A673 (cell line): ENCODE data around the gene KCNAB2. TPM values are rescaled to one million over a fixed set of nuclear protein-coding genes. Genes with fewer than 3 reads are reported as not detected.

ENCODE experiments used
- BruUV-seq: library from RNA; stranded (reverse); fragments of 400-500 nt; replicated peaks from 2 replicates; lab custom pipeline; 2021; lab: Mats Ljungman, UMichigan
- CTCF ChIA-PET: fragments of 300-600 bp; sonication (Branson Sonifier 250); formaldehyde crosslinking; loops from one replicate; lab custom pipeline; 2022; ENCODE audit warnings: antibody characterized with exemption; lab: Charles Lee
- POLR2A ChIA-PET: fragments of 300-600 bp; sonication (Branson Sonifier 250); formaldehyde crosslinking; loops from one replicate; lab custom pipeline; 2022; ENCODE audit warnings: antibody characterized with exemption; ENCODE audit not compliant: low non-redundant PET; lab: Charles Lee
- DNase-seq: peaks from one replicate; pipeline ENCODE4 v3.0.0-alpha.2; 2015; ENCODE audit warnings: low spot score
- H3K27ac ChIP-seq: fragments of 200-600 bp; sonication (generic); 2 replicates; pipeline ENCODE4 v1.5.1; 2016; ENCODE audit warnings: mixed run types, low read depth, mild to moderate bottlenecking, mixed read lengths, antibody characterized with exemption, low read length; ENCODE audit not compliant: poor library complexity, severe bottlenecking
- H3K27me3 ChIP-seq: fragments of 200-600 bp; sonication (generic); replicated peaks from 2 replicates; pipeline ENCODE4 v1.6.1; 2017; ENCODE audit warnings: mixed run types, low read depth, mild to moderate bottlenecking, mixed read lengths, antibody characterized with exemption, low read length; ENCODE audit not compliant: insufficient read depth, poor library complexity
- H3K36me3 ChIP-seq: fragments of 200-600 bp; sonication (generic); 2 replicates; pipeline ENCODE4 v1.6.1; 2016; ENCODE audit warnings: mixed run types, mild to moderate bottlenecking, mixed read lengths, antibody characterized with exemption, low read length; ENCODE audit not compliant: insufficient read depth, poor library complexity, severe bottlenecking
- H3K4me1 ChIP-seq: fragments of 200-600 bp; sonication (generic); 2 replicates; pipeline ENCODE4 v1.6.1; 2017; ENCODE audit warnings: mixed run types, mild to moderate bottlenecking, mixed read lengths, antibody characterized with exemption, low read length; ENCODE audit not compliant: insufficient read depth, poor library complexity, severe bottlenecking
- H3K4me3 ChIP-seq: fragments of 200-600 bp; sonication (generic); 2 replicates; pipeline ENCODE4 v1.5.1; 2016; ENCODE audit warnings: low read depth, mixed run types, mild to moderate bottlenecking, mixed read lengths, low read length; ENCODE audit not compliant: poor library complexity, severe bottlenecking
- H3K9me3 ChIP-seq: fragments of 200-600 bp; sonication (generic); 2 replicates; pipeline ENCODE4 v1.6.1; 2016; ENCODE audit warnings: mixed run types, low read depth, mild to moderate bottlenecking, mixed read lengths, antibody characterized with exemption, low read length; ENCODE audit not compliant: poor library complexity, severe bottlenecking
- CTCF ChIP-seq: fragments of 300-800, 200-600 bp; sonication (generic); conservative IDR thresholded peaks from 2 replicates; pipeline ENCODE4 v1.5.1; 2017; ENCODE audit warnings: low read depth, mild to moderate bottlenecking, antibody characterized with exemption, low read length, moderate library complexity, mixed read lengths
- EZH2 ChIP-seq: fragments of 200-600 bp; sonication (generic); IDR thresholded peaks from 2 replicates; pipeline ENCODE4 v1.6.1; 2017; ENCODE audit warnings: borderline replicate concordance, low read depth, mild to moderate bottlenecking, mixed read lengths, antibody characterized with exemption, low read length; ENCODE audit not compliant: poor library complexity, severe bottlenecking
- intact Hi-C: fragments of 100-400 bp; cut with micrococcal nuclease; formaldehyde crosslinking; loops from one replicate; pipeline ENCODE4 v1.10.0; 2022; ENCODE audit not compliant: unreplicated experiment
- total RNA-seq: library from RNA; stranded (reverse); gene quantifications from 2 replicates; pipeline ENCODE4 v1.2.3, GENCODE V29; 2021

Gene KCNAB2
- total RNA-seq, 1 experiment from 2014 or later = 6.4 TPM

GRCh38 chr1:6024376-6024775 is 21.3 kb upstream of the KCNAB2 start:
- H3K36me3 ChIP-seq = no peaks in the 10 kb centered on the region
- no peak overlapping the region for H3K27ac ChIP-seq
- no peaks in the 10 kb centered on the region for H3K9me3 ChIP-seq
- no peaks in the 10 kb centered on the region for H3K27me3 ChIP-seq
- DNase-seq = no peak
- H3K4me3 ChIP-seq = no peak overlapping the region
- no TSS peak for BruUV-seq
- TF ChIP-seq CTCF (no peak), EZH2 (no peak)
- intact Hi-C loops = no loop called here
- H3K4me1 ChIP-seq = peaks cover 13% of the 10 kb centered on the region
- ChIA-PET POLR2A (no interaction called here), CTCF (no interaction called here)

- no peak overlapping the region for H3K27ac ChIP-seq
- TF ChIP-seq EZH2 = no peak
- no peak for TF ChIP-seq CTCF
- no peaks in the 10 kb centered on the region for H3K9me3 ChIP-seq
- no peaks in the 10 kb centered on the region for H3K36me3 ChIP-seq
- peaks cover 13% of the 10 kb centered on the region for H3K4me1 ChIP-seq
- H3K27me3 ChIP-seq = no peaks in the 10 kb centered on the region
- intact Hi-C loops = no loop called here
- ChIA-PET POLR2A (no interaction called here), CTCF (interaction anchor here (0.8 kb wide), 1 partner anchor 28 kb away, joined by 3 read pairs; no protein-coding TSS in a partner anchor)
- BruUV-seq = no TSS peak
- H3K4me3 ChIP-seq = no peak overlapping the region
- no peak for DNase-seq
Measured at GRCh38 chr1:6025269-6026094, 20.2 kb upstream of the KCNAB2 start.

GRCh38 chr1:6026095-6026809 is 19.4 kb upstream of the KCNAB2 start:
- no peaks in the 10 kb centered on the region for H3K36me3 ChIP-seq
- peak; percentile 70 for DNase-seq
- POLR2A ChIA-PET = no interaction called here
- TF ChIP-seq EZH2 = no peak
- TF ChIP-seq CTCF = no peak
- BruUV-seq = no TSS peak
- H3K27ac ChIP-seq = no peak overlapping the region
- no peak overlapping the region for H3K4me3 ChIP-seq
- no peaks in the 10 kb centered on the region for H3K9me3 ChIP-seq
- no peaks in the 10 kb centered on the region for H3K27me3 ChIP-seq
- CTCF ChIA-PET = no interaction called here
- H3K4me1 ChIP-seq = peaks cover 13% of the 10 kb centered on the region
- intact Hi-C loops = no loop called here
